Thyroid gland (tissue), 4 donors: ENCODE data around the gene FARS2. TPM values are rescaled to one million over a fixed set of nuclear protein-coding genes. Genes with fewer than 3 reads are reported as not detected.

ENCODE experiments used
- DNase-seq, 2 donors: peaks; one replicate each; pipeline ENCODE4 v3.0.0-alpha.2; 2019
- H3K27ac ChIP-seq, 3 donors: fragments of 200-600 bp; sonication (generic); 1 replicate in 2 of 3; 2 replicates in 1 of 3; pipeline ENCODE4 v1.5.1; 2016 to 2019; ENCODE audit warnings: mild to moderate bottlenecking in 1 of 3, moderate library complexity in 1 of 3
- H3K27me3 ChIP-seq: fragments of 200-600 bp; sonication (generic); one replicate; pipeline ENCODE4 v1.5.1; 2019
- H3K36me3 ChIP-seq, 2 donors: fragments of 200-600 bp; sonication (generic); one replicate each; pipeline ENCODE4 v1.5.1; 2016 to 2019
- H3K4me1 ChIP-seq, 2 donors: fragments of 200-600 bp; sonication (generic); one replicate each; pipeline ENCODE4 v1.5.1; 2017 to 2019
- H3K4me3 ChIP-seq, 3 donors: fragments of 200-600 bp; sonication (generic); replicated peaks in 1 of 3; 1 replicate in 2 of 3; 2 replicates in 1 of 3; pipeline ENCODE4 v1.5.1; 2016; ENCODE audit warnings: mild to moderate bottlenecking in 1 of 3
- H3K9me3 ChIP-seq: fragments of 200-600 bp; sonication (generic); one replicate; pipeline ENCODE4 v1.5.1; 2017
- POLR2A ChIP-seq, 2 donors: fragments of 450-650 bp; IDR thresholded peaks; one replicate each; pipeline ENCODE4 v1.6.1; 2017; ENCODE audit warnings: antibody characterized with exemption in 2 of 2, mild to moderate bottlenecking in 2 of 2, moderate library complexity in 1 of 2
- WGBS, 2 donors: methylation state at CpG; one replicate each; pipeline ENCODE4 v1.1.5; 2017; 5-methylcytosine and 5-hydroxymethylcytosine counted together
- intact Hi-C: fragments of 100-400 bp; cut with DNase I; formaldehyde crosslinking; loops from one replicate; pipeline ENCODE4 v1.15.1; 2023
- total RNA-seq, 4 donors: library from RNA; depleted of rRNA; stranded (reverse); fragments of >200 nt; gene quantifications; one replicate each; pipeline ENCODE4 v1.2.3, GENCODE V29; 2016
- TF ChIP-seq, protein P1 (sequence below), 6 experiments: fragments of 200-600 bp in 3 of 6; fragments of 450-650 bp in 3 of 6; sonication (generic) in 3 of 6; IDR thresholded peaks; one replicate each; pipeline ENCODE4 v1.5.1; 2016 to 2019; ENCODE audit warnings: antibody characterized with exemption in 6 of 6, mild to moderate bottlenecking in 2 of 6, inconsistent platforms in 1 of 6, moderate library complexity in 1 of 6

The FARS2 gene
- total RNA-seq, 4 donors from 2014 or later, result 27.4 to 47.1 (median 34.2) TPM

DNA sequence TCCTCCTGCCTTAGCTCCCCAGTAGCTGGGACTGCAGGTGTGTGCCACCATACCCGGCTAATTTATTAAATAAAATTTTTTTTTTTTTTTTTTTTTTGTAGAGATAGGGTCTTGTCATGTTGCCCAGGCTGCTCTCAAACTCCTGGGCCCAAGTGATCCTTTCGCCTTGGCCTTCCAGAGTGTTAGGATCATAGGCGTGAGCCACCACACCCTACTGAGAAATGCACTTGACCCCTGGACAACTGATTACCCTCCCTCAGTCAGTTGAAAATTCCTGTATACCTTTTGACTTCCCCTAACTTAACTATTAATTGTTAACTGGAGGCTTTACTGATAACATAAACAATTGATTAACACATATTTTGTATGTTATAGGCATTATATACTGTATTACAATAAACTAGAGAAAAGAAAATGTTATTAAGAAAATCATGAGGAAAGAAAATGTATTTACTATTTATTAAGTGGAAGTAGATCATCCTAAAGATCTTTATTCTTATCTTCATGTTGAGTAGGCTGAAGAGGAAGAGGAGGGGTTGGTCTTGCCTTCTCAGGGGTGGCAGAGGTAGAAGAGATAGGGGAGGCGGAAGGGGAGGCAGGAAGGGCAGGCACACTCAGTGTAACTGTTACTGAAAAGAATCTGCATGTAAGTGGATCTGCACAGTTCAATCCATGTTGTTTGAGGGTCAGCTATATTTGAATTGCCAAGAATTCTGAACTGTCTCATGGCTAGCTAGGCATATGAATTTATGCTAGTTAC is 104.3 kb downstream of the FARS2 start:
- H3K27ac ChIP-seq, result no peak overlapping the region
- H3K4me1 ChIP-seq, result peaks cover 16 to 17% of the 10 kb centered on the region in 2 donors
- WGBS, 2 donors, result 97 to 99% methylated on average over 4 of the region's 4 CpGs
- H3K27me3 ChIP-seq, result no peaks in the 10 kb centered on the region
- DNase-seq, result no peak
- intact Hi-C loops, result no loop called here
- H3K4me3 ChIP-seq, result no peak overlapping the region
- TF ChIP-seq, protein P1, sequence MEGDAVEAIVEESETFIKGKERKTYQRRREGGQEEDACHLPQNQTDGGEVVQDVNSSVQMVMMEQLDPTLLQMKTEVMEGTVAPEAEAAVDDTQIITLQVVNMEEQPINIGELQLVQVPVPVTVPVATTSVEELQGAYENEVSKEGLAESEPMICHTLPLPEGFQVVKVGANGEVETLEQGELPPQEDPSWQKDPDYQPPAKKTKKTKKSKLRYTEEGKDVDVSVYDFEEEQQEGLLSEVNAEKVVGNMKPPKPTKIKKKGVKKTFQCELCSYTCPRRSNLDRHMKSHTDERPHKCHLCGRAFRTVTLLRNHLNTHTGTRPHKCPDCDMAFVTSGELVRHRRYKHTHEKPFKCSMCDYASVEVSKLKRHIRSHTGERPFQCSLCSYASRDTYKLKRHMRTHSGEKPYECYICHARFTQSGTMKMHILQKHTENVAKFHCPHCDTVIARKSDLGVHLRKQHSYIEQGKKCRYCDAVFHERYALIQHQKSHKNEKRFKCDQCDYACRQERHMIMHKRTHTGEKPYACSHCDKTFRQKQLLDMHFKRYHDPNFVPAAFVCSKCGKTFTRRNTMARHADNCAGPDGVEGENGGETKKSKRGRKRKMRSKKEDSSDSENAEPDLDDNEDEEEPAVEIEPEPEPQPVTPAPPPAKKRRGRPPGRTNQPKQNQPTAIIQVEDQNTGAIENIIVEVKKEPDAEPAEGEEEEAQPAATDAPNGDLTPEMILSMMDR (IDR thresholded peaks at IDR 0.05), result no peak
- TF ChIP-seq POLR2A (IDR thresholded peaks at IDR 0.05), result no peak
- no peaks in the 10 kb centered on the region for H3K9me3 ChIP-seq
- peaks cover 0 to 3% of the 10 kb centered on the region in 2 donors for H3K36me3 ChIP-seq

DNA sequence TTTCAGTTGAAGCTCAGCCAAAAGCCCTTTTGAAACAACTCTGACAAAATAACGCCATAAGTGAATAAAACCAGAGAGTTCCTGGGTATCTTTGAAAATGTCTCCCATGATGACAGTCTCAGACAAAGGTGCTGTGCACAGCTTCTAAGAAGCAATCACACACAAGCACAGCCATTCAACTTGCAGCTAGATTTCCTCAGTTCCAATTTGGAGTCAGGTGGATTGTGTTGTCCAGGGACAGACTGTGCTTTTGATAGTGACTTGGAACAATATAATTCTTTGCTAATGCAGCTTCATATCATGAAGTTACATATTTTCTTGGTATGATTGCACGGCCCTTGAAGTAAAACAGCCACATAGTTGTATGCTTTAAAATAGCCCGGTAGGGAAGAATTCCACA is 105.6 kb downstream of the FARS2 start:
- Histone ChIP-seq H3K4me1 (peaks cover 9% of the 10 kb centered on the region in 2 donors), H3K9me3 (no peaks in the 10 kb centered on the region), H3K4me3 (no peak overlapping the region), H3K27me3 (no peaks in the 10 kb centered on the region), H3K27ac (no peak overlapping the region), H3K36me3 (peaks cover 0 to 3% of the 10 kb centered on the region in 2 donors)
- WGBS, 2 donors, result 79 to 86% methylated on average over 3 of the region's 3 CpGs
- TF ChIP-seq POLR2A (IDR thresholded peaks at IDR 0.05), result no peak
- TF ChIP-seq, protein P1 (IDR thresholded peaks at IDR 0.05), result no peak
- intact Hi-C loops, result no loop called here
- DNase-seq, result no peak

DNA sequence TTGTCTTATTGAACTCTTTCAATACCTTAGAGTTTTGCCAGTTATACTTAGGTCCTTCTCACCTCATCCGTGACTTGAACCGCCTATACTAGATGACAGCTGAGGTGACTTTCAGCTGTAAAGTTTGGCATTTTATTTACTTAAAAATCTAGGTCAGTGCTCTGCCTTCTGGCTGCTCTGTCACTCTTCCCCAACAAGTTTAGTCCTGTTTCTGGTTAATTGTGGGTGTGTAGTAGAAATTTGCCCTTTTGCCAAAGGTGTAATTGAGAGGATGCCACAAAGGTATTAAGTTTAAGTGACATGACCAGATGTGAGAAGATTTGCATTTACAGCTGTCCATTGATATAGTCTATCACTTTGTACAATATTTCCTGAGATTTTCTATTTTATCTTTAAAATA is 106.2 kb downstream of the FARS2 start:
- Histone ChIP-seq H3K36me3 (peaks cover 0 to 3% of the 10 kb centered on the region in 2 donors), H3K27ac (no peak overlapping the region), H3K4me3 (no peak overlapping the region), H3K9me3 (no peaks in the 10 kb centered on the region), H3K27me3 (no peaks in the 10 kb centered on the region), H3K4me1 (peaks cover 7 to 9% of the 10 kb centered on the region in 2 donors)
- intact Hi-C loops, result no loop called here
- no peak for DNase-seq
- 71 to 84% methylated on average over 2 of the region's 2 CpGs for WGBS, 2 donors
- TF ChIP-seq, protein P1 (IDR thresholded peaks at IDR 0.05), result no peak
- no peak for TF ChIP-seq POLR2A (IDR thresholded peaks at IDR 0.05)

DNA sequence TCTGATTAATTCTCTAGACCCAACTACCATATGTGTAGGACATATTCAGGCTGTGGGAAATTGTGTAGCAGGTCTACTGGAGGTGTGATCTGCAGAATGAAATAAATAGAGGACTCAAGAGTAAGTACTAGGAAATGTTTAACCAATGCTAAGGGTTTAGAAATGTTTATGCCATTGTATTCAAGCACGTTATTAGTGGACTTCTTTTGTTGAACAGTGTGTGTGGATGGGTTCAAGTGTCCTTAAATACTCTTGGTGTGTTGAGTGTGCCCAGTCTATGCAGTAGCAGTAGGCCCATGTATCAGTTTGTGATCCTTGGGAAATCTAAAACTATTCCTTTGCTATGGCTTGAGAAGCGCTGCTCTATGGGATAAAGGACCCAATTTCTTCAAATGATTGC is 112.1 kb downstream of the FARS2 start:
- no peaks in the 10 kb centered on the region for H3K9me3 ChIP-seq
- 94 to 95% methylated on average over 2 of the region's 2 CpGs for WGBS, 2 donors
- intact Hi-C loops, result no loop called here

DNA sequence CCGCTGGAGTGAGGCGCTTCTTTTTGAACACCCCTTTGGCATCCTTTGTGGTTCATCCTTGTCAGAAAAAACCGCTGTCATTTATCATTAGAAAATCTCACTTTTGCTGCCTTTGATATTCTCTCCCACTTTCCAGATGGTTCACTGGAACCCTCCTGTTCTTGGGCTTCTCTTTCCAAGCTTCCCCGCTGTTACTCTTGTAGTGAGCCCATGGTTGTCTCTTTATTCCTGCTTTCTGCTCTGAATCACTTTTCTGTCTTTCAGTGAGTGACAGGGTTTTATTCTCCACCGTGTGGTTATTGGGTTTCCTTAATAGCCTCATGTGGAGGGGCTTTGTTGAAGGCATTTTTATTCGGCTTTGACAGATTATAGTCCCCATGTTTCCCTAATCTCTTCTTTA is 117.0 kb downstream of the FARS2 start:
- 77 to 82% methylated on average over 6 of the region's 6 CpGs for WGBS, 2 donors
- no peaks in the 10 kb centered on the region for H3K27me3 ChIP-seq

More for the DNA sequence above, 112.1 kb downstream of the FARS2 start:
- H3K4me1 ChIP-seq, result no peaks in the 10 kb centered on the region
- TF ChIP-seq POLR2A (IDR thresholded peaks at IDR 0.05), result no peak
- TF ChIP-seq, protein P1 (IDR thresholded peaks at IDR 0.05), result no peak
- peaks cover 0 to 3% of the 10 kb centered on the region in 2 donors for H3K36me3 ChIP-seq
- H3K27ac ChIP-seq, result no peak overlapping the region
- H3K4me3 ChIP-seq, result no peak overlapping the region
- no peak for DNase-seq
- H3K27me3 ChIP-seq, result no peaks in the 10 kb centered on the region

More for the DNA sequence above, 117.0 kb downstream of the FARS2 start:
- Histone ChIP-seq H3K27ac (no peak overlapping the region), H3K4me1 (peaks cover 0 to 4% of the 10 kb centered on the region in 2 donors), H3K4me3 (no peak overlapping the region), H3K9me3 (no peaks in the 10 kb centered on the region), H3K36me3 (no peaks in the 10 kb centered on the region)
- no peak for TF ChIP-seq POLR2A (IDR thresholded peaks at IDR 0.05)
- TF ChIP-seq, protein P1 (IDR thresholded peaks at IDR 0.05), result no peak
- intact Hi-C loops, result no loop called here
- no peak for DNase-seq
